Stimulated activated CD4-positive, alpha-beta T cell treated with anti-CD3 and anti-CD28 coated beads, TNF-alpha, amount 100 ng/mL, for 24 hours (primary cell): Measurements from ENCODE around the gene KRT2.

ENCODE experiments used
- DNase-seq, 3 experiments: peaks; one replicate each; pipeline ENCODE4 v3.0.0-alpha.2; 2020; ENCODE audit warnings: low read depth in 3 of 3

The KRT2 gene

GRCh38 chr12:52615208-52615868, 36.7 kb downstream of the KRT2 start:
- DNase-seq = no peak

- DNase-seq = no peak
These were observed 37.4 kb downstream of the KRT2 start for GRCh38 chr12:52614381-52615207.

DNA sequence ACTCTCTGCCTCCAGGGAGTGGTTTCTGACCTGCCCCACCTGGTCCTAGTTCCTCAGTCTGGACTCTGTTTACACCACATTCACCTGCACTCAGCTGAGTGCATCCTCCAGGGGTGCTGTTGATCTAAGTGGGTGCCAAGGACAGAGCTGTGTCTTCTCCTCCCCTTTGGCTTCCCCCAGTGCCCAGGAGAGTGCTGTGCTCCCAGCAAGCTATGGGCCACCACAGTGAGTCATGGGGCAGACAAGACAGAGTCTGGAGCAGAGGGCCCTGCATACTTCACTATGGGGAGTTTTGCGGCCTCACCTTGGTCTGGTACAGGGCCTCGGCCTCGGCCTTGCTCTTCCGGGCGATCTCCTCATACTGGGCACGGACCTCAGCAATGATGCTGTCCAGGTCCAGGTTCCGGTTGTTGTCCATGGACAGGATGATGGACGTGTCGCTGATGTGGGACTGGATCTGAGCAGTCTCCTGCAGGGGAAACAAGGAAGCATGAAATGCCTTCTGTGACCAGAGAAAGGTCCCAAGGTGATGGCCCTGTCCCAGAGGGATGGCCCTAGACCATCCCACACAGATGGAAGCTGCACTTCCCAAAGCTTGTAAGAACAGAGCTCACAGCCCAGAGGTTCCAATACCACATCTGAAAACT, 38.5 kb downstream of the KRT2 start:
- no peak for DNase-seq

DNA sequence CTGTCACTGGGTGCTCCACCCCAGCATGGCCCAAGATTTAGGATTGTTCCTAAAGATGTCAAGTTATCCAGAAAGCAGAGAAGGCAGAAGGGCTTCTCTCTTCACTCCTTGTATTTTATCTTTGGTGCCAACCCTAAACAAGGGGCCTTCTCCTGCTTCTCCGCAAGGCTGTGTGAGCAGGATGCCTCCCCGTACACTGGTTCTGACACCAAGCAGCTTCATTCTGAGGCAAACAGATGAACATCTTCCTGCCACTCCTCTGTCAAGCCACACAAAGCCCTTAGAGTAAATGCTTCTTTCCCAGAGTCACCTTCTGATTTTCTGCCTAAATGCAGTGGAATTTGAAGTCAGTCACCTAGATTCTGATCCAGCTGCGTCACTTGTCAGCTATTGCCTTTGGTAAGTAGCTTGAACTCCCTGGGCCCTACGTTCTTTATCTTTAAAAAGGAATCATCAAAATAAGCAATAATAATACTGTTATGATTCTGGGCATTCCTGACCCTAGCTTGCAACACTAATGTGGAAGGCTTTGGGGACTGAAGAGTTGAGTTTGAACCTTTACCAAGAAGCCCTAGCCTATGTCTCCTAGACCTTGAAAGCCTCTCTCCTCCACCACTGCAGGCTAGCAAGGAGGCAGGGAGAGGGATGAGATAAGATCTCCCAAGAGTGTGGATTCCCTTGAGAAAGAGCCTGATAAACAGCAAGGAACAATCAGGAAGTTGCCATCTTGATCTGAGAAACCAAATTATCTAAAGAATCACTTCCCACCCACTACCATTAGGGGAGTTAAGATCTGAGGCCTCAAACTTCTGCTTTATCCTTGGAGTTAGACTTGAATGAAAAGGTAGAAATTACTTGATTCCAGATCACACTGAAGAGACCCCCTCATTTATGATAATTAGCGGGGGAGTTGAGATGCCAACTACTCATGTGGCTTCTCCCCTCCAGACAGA, 39.3 kb downstream of the KRT2 start:
- no peak for DNase-seq

DNA sequence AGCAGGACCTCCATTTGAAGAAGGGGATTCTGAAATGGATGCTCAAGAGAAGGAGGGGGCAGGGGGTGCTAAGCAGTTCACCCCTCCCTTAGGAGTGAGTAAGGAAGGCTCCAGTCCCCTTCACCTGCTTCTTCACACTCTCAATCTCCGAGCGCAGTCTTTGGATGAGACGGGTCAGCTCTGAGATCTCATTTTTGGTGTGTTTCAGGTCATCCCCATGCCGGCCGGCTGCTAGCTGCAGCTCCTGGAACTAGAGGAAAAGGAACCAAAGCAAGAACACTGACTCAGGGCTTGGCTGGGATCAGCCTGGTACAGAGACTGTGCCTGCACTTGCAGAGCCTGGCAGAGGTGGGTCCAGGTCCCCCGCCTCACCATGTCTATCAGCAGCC, 40.9 kb downstream of the KRT2 start:
- DNase-seq = no peak

- no peak for DNase-seq
These were observed 43.0 kb downstream of the KRT2 start for GRCh38 chr12:52608826-52609630.

DNA sequence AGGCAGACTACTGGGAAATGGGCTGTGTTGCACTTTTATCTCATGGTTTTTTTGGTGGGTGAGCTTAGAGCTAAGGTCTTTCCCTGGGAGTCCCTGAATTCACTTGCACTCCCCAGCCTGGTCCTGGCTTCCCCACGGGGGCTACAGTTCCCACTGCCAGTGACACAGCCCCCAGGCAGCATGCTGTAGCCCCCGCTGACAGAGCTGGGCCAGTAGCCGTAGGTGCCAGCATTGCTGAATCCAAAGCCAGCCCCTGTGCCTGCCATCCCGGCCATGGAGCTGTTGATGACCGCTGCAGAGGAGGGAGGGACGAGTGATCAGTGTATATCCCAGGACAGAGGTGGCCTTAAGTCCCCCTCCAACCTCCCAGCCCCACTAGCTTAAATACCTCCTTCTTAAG, 43.9 kb downstream of the KRT2 start:
- DNase-seq = no peak

GRCh38 chr12:52607314-52607713, 44.7 kb downstream of the KRT2 start:
- DNase-seq = no peak

DNA sequence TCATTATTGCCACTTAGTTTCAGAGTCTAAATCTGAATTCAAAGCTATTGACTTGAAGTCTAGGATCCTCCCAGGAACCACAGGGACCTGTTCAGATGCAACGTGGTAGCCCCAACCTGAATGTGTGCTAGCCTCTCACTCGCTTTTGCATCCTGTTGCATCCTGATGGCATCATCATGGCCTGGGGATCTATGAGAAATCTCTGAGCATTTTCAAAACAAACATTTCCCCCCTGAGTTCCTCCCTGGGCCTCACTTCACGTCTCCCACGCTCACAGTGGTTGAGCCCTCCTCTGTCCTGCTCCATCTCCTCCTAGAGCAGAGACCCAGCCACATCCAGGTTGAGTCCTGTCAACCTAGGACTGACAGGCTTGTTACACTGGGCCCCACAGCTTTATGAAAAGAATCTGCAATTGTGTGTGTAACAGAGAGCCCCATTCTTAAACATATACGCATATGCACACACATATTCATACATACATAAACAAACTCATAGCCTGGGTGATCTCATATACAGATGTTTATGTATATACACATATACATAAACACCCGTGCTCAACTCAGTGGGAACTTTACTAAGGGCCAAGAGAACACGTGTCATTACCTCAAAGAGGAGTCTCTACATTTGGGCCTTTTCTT, 45.3 kb downstream of the KRT2 start:
- DNase-seq = no peak

- DNase-seq = no peak
These were observed 45.9 kb downstream of the KRT2 start for GRCh38 chr12:52606096-52606495.

DNA sequence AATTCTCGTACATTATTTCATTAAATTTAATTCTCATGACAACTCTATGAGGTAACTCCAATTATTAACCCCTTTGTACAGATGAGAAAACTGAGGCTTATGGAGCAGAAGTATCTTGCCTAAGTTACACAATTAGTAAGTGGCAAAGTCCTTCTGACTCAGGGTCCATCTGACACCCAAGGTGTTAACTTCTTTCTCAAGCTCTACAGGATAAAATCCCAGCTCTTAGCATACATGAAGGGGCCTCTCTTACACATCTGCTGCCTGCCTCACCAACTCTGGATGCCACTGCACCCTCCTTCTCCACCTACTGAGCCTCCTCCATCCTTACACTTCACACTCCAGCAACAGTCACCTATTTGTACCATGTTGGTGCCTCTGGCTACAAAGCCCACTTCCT, 46.5 kb downstream of the KRT2 start:
- DNase-seq = no peak

- no peak for DNase-seq
These were observed 47.2 kb downstream of the KRT2 start for GRCh38 chr12:52604859-52605258.

DNA sequence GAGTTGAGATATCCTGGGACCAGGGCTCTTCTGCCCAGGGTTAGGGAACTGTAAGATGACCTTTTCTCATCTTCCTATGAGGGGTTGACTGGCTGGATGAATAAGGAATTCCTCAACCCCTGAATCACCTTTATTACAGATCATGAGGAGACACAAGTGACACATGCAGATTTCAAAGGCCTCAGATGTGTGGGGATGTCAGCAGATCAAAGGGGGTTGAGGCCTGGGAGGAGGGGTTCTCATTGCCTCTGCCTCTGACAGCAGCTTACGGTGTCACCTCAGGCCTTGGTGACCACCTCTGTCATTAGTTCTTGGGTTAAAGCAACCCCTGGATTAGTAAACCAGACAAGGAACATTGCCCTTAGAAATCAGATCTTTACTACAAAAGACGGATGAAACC, 48.7 kb downstream of the KRT2 start:
- DNase-seq = no peak

DNA sequence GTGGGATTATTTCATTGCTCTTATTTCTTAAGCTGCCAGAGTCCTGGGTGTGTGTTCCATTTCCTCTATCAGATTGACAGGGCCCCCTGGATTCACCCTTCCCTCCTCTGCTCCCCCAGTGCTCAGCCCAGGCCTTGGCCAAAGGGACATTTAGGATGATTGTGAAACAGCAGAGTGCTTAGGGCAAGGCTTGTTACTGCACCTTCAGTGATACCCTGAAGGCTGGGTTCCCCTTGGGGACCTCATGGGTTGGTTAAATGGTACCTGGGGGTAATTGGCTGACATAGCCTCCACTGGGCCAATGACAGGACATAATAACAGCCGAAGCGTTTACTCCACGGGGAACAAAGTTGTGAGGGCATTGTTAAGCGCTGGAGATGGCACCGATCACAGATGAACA, 49.5 kb downstream of the KRT2 start:
- DNase-seq = no peak

DNA sequence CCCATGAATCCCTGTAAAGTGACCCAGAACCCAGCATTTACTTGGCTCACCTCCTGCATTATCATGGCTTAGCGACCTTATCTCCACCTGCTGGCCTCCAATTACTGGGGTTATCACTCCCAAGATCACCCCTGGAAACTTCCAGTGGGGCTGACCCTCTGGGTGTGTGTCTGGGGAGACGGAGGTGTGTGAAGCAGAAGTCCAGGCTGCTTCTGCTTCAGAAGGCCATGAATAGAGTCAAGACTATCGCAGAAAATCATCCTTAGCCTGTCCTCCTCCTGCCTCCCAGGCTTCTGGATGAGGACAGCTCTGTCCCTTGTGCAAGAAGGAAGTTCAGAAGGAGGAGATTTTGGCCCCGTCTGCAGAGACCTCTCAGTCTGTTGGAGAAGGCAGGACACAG, 50.3 kb downstream of the KRT2 start:
- no peak for DNase-seq

GRCh38 chr12:52600941-52601481, 51.0 kb downstream of the KRT2 start, which contains the start of gene KRT72:
KRT72 (minus strand) TSS chr12:52601463; CDS start chr12:52601452, 11 bp downstream.
- no peak for DNase-seq

DNA sequence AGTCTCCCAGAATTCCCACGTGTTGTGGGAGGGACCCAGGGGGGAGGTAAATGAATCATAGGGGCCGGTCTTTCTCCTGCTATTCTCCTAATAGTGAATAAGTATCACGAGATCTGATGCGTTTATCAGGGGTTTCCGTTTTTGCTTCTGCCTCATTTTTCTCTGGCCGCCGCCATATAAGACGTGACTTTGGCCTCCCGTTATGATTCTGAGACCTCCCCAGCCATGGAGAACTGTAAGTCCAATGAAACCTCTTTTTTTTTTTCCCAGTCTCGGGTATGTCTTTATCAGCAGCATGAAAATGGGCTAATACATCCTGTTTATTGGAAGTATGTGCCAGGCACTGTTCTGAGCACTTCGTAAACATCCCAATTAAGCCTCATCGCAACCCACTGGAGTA, 51.5 kb downstream of the KRT2 start:
- no peak for DNase-seq

DNA sequence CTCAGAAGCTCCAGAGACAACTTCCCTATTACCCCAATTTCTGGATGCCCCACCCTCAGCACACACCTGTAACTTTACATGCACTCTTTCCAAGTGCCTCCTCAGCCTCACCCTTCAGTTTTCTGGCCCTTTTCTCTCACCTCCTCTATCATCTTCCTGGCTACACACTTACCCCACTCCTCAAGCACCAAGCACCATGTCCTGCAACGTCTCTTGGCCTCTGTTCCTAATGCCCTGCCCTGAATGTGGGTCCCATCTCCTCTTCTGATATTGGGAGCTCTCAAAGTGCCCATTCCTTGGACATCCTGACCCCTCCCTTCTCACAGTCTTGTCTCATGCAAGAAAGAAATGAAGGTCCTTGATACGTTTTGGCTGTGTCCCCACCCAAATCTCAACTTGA, 51.9 kb downstream of the KRT2 start:
- no peak for DNase-seq

- DNase-seq = no peak
These were observed 53.0 kb downstream of the KRT2 start for GRCh38 chr12:52598966-52599365.
